Measurements from ENCODE around the gene GNB1L.

GNB1L gene

GRCh38 chr22:19826619-19826950, 28.1 kb downstream of the GNB1L start:
- no peak for DNase-seq

GRCh38 chr22:19825904-19826618, 28.6 kb downstream of the GNB1L start:
- DNase-seq: no peak

DNA sequence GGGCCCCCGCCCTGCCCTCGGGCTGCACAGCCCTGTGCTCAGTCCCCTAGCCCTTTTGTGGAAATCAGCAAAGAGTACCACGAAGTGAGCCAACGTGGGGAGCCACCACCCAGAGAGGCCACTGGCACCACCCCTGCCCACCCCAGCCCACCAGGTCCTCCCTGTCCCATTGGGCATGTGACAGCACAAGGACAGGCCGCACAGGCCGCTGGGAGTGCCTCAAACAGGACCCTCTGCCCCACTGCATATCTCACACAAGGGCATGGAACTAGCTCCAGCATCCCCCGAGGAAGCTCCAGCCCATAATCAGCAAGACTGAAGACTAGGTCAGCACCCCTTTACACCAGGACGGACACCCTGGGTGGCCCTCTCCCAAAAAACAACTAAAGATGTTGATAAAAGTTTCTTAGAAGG, 29.7 kb downstream of the GNB1L start:
- DNase-seq: no peak

DNA sequence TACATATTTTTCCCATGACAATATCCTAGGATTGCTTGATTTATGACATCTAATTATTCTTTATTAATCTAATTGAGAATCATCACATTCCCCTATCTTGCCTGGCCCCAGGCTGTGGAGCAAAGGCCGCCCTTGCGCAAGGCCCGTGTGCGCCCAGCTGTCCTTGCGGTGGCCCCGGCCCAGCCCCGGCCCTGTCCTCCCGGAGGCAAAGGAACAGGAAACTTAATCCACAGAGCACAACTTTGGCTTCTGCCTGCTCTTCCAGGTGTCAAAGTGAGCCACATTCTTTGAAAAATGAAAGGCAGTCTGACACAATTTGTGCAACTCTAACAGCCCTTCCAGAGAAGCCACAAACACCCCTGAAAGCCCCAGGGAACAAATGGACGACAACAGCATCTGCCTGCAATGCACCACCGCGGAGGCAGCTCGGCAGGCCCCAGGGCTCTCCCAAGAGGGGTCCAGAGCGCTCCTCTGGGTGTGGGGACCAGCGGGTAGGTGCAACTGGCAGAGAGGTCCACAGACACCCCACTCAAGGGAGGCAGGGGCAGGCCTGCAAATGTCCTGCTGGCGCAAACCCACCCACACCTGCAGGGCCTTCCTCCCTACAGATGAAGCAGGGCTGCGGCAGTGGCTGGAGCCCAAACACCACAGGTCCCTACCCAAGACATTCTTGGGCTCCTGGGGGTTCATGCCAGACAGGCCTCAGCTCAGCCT, 30.3 kb downstream of the GNB1L start:
- no peak for DNase-seq

DNA sequence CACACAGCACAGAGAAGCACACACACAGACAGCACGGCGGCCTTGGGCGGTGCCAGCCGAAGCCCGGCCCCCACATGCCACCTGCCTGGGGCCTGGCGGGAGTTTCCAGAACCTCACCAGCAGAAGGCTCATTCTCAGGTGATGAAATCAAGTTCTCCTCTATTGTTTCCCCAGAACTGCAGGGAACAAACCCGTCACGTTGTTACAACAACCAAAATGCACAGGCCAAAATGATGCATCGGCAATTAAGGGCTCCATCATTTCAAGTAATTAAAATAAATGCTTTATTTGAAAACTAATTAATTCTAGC, 30.8 kb downstream of the GNB1L start:
- DNase-seq: no peak

DNA sequence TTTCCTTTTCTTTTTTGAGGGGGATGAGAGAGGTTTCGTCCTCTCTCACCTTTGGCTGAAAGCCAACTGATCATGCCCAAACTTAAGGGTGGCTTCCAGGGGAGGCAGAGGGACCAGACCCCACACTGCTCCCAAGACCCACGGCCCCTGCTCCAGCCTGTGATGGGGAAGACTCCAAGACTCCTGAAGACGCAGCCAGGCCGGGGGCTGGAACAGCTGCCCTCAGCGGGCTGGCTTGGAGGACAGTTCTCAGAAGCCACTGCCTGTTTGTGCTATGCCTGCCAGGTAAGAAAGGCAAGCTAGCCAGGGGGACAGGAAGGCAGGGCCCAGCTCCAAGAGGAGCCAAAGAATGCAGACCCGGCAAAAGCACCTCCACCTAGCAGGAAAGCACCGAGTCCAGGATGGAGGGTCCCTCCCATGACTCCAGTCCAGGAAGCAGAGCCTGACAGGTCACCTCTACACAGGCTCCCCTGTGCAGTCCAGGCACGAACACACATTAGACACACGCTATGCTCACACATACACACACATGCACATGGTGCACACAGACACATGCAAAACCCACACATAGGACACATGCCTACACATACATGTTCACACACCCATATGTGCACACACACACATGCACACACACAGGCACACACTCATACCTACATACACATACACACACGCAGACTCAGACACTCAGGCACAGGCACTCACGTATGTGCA, 31.3 kb downstream of the GNB1L start:
- no peak for DNase-seq

DNA sequence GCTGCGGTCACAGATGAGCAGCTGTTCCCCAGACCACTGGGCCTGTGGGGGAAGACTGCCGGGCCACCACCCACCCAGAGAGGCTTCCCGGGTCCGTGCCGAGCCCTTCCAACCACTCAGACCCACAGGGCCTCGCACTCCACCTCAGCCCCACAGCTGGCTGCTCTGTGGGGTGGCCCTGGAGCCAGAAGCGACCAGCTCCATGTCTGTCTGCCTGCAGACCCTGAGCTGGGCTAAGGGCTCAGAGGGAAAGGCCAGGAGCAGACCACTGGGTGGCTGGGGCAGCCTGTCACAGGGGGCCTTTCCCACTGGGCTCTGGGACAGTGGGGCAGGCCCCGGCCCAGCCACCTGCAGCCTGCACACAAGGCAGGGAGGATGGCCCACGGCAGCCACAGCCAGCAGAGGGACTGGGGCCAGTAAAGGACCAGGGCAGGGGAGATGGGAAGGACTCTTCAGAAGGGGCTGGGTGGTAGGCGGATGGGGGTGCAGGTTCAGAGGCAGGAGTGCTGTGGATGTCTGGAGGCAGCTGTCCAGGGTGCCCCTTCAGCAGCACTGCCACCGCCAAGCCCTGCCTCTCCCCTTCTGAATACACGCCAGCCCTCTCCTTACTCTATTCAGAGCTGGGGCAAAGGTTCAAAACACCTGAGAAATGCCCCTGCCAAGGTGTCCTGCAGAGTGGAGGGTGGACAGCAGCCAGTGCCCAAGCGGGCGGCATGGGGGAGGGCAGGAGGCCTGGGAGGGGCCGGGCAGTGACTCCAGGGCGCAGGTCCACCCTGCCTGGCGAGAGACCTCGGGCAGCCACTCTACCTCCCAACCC, 32.2 kb downstream of the GNB1L start:
- DNase-seq: no peak

DNA sequence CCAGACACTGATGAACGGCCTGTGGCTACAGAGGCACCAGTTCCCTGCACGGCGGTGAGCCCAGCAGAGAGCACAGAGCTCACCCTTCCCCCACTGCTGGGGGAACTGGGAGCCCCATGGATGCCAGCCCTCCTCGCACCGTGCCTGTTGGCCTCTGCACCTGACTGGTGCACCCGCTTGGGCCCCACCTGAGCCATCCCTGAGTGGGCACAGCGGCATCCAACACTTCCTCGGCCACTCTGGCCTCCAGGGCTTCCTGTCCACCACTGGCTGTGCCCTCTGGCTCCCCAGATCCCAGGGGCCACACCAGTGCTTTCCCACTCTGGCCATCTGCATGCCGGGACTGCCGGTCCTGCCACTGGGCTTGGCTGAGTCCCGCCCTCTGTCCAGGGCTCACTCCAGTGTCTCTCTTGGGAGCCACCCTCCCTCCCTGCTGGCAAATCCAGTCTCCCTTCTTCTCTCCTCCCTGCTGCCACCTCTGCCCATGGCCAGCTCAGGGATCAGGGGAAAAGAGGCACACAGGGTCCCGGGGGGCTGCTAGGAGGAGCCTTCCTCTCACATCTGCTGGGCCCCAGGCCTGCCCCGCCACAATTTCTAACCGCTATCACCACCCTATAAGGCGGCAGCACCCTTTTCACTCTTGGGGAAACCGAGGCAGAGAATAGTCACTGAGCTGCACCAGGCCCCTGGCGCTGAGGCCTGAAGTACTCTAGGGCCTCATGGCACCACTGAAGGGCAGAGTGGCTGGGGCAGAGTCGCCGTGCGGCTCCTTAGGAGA, 33.0 kb downstream of the GNB1L start:
- DNase-seq: no peak

- no peak for DNase-seq
Observed at GRCh38 chr22:19820880-19821522, 33.7 kb downstream of the GNB1L start.

DNA sequence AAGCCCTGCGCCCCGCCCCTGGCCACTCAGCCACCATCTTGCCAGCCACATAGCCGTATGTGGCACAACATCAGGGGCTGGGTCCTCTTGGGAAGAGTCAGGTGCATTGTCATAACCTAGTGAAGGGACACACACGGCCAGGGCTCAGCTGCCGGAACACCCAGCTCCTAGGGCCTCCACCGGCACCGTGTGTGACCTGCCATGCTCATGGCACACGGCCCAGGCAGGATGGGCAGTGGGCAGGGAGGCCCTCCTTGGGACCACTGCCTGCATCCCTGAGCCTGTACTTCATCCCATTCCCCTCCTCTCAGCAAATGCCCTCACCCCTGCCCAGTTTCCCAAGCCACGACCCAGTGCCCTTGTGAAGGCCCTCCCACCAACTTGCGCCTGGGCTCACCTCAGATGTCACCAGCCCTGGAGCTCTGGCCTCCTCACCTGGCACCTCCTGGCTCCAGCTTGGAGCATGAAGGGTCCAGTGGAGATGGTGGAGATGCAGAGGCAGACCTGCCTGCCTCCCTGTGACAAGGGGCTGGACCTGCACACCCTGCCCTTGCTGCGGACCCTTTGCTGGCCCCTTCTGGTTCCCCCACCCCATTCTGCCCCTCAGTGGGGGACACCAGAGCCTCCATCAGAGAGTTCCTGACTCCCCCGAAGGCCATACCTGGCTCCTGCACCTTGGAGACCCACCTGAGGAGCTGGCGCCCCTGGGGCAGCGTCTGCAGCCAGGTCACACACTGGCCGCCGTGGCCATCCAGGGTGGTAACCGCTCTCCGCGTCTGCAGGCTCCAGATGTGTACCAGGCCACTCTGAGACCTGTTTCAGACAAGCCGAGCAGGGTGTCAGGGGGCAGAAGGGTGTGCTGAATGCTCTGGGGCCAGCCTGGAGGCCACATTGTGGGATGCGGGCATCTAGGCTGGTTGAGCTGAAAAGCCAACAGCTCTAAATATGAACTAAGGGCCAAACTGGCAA, 34.5 kb downstream of the GNB1L start:
- DNase-seq: no peak

DNA sequence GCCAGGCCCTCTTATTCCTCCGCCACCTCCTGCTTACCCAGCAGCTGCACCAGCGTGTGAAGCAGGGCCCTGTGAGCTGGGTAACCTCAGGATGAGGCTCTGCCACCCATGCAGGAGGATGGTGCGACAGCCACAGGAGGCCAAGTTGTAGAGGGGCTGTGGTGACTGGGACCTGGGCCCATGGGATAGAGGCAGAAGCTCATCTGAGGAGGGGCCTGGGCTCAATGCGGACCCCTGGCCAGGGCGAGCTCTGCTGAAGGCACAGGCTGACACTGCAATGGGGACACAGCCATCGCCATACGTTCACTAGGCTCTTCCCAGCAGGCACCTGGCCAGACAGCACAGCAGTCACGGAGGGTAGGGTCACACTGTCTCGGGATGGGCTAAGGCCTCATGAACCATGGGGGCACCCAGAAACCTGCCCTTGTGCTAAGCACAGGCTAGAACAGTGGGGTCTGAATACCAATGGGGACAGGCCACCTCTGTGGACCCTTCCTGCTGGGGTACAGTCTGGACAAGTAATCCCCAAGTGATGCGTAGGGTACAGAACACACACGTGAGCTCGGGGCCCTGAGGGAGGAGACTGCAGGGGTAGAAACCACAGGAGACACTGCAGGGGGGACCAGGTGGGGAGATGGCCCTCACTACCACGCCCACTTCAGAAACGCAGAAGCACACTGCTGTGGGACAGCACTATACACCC, 35.3 kb downstream of the GNB1L start:
- no peak for DNase-seq

GRCh38 chr22:19818324-19819207, 36.1 kb downstream of the GNB1L start:
- no peak for DNase-seq

DNA sequence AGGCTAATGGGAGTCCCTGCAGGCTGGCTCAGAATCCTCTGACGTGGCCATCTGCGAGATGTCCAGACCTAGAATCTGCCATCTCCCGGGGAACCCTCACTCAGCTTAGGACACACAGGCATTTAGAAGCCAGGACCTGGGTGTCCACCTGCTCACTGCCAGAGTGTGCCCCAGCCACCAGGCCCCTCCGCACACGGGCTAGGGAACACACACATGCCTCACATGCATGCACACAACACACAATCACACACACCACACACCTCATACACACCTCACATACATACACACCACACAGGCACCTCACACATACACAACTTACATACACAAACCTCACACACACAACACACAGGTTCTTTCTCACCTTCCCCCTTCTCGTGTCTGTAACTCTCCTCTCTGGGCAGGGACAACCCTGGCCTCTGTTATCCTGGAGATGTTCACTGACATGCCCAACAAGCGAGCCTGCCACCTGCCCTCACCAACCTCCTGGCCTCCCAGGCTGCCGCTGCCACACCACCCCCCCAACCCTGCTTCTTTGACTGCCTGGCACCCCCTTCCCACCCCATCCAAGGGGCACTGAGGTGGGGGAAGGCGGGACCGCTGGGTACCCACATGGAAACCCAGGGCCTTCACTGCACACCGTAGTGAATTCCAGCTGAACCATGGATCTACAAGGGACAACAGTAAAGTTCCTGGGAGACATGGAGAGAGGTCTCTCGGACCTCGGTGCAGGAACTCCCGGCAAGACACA, 38.1 kb downstream of the GNB1L start:
- no peak for DNase-seq

- no peak for DNase-seq
Observed at GRCh38 chr22:19815823-19816290, 38.8 kb downstream of the GNB1L start.

GRCh38 chr22:19815093-19815822, 39.4 kb downstream of the GNB1L start:
- DNase-seq: no peak

GRCh38 chr22:19814428-19814827, 40.2 kb downstream of the GNB1L start:
- no peak for DNase-seq

Measured in nucleus accumbens (tissue), 56 donors.